ENCODE data around the gene ITGB6. TPM values are rescaled to one million over a fixed set of nuclear protein-coding genes. Genes with fewer than 3 reads are reported as not detected.

ITGB6 gene
- total and polyA plus RNA-seq, 2 of the 4 experiments (the other 2 are of a cell fraction) = under 0.01 TPM; not detected in 1

GRCh38 chr2:160175169-160176134 is 24.6 kb downstream of the ITGB6 start:
- no peak overlapping the region for H3K14ac ChIP-seq (replicated peaks; ENCODE audit: low read depth, low read length)
- H4K8ac ChIP-seq (ENCODE audit: low read depth in 2 of 2, low read length in 2 of 2) = no peak overlapping the region
- no peak overlapping the region for H4K91ac ChIP-seq (ENCODE audit: insufficient read depth, low read depth, low read length)
- no peak overlapping the region for H3K56ac ChIP-seq (ENCODE audit: extremely low read depth, insufficient read depth, low read length)
- no peaks in the 10 kb centered on the region for H3K4me1 ChIP-seq (ENCODE audit: control insufficient read depth, insufficient read depth, low read length)
- no peaks in the 10 kb centered on the region for H3K79me1 ChIP-seq (ENCODE audit: low read depth in 1 of 2, low read length in 2 of 2)
- dilution Hi-C loops (cut with HindIII; ENCODE audit: low sequenced_read_pairs, unreplicated experiment) = no loop called here
- ChIA-PET CTCF (no interaction called here), POLR2A (ENCODE audit: unreplicated experiment) (no interaction called here)
- no peak overlapping the region for H3K4me3 ChIP-seq (ENCODE audit: insufficient read depth, low read depth, low read length)
- in situ Hi-C loops (cut with MboI; ENCODE audit: low sequenced_read_pairs) = no loop called here
- no peak overlapping the region for H2BK15ac ChIP-seq (ENCODE audit: low read depth, low read length)
- ATAC-seq (ENCODE audit: low read depth) (no peak), DNase-seq (no peak)
- H2BK5ac ChIP-seq (ENCODE audit: low read depth, low read length, poor library complexity, severe bottlenecking) = no peak overlapping the region
- H3K23ac ChIP-seq (ENCODE audit: low read depth, low read length) = no peak overlapping the region
- no peaks in the 10 kb centered on the region for H3K9me3 ChIP-seq (ENCODE audit: control insufficient read depth, insufficient read depth, low read length)
- H3K18ac ChIP-seq (ENCODE audit: low read depth, low read length) = no peak overlapping the region
- H3K27ac ChIP-seq (ENCODE audit: insufficient read depth, low read length) = no peak overlapping the region
- H3K9me1 ChIP-seq (ENCODE audit: insufficient read depth, low read length) = peaks cover under 1% of the 10 kb centered on the region; the same call in 1 of the 2 replicates
- H3K27me3 ChIP-seq (ENCODE audit: control insufficient read depth, insufficient read depth, low read length) = no peaks in the 10 kb centered on the region
- no peak overlapping the region for H2AFZ ChIP-seq (replicated peaks; ENCODE audit: low read length, poor library complexity)
- H3K4me2 ChIP-seq (ENCODE audit: low read depth, low read length) = no peak overlapping the region
- no peaks in the 10 kb centered on the region for H4K20me1 ChIP-seq (ENCODE audit: insufficient read depth, low read length)
- TF ChIP-seq NFE2L2 (IDR thresholded peaks at IDR 0.05; ENCODE audit: low read depth, low read length) = no peak
- no peak for TF ChIP-seq MAFK (IDR thresholded peaks at IDR 0.05; ENCODE audit: low read depth, low read length)
- no peak for TF ChIP-seq USF2 (IDR thresholded peaks at IDR 0.05; ENCODE audit: low read depth, low read length)
- no peak for TF ChIP-seq CHD1 (IDR thresholded peaks at IDR 0.05; ENCODE audit: low read depth, low read length)
- TF ChIP-seq FOS (IDR thresholded peaks at IDR 0.05; ENCODE audit: low read depth, low read length) = no peak
- TF ChIP-seq RCOR1 (IDR thresholded peaks at IDR 0.05; ENCODE audit: insufficient replicate concordance, low read length) = no peak
- no peak for TF ChIP-seq ELK1 (IDR thresholded peaks at IDR 0.05; ENCODE audit: borderline replicate concordance, low read depth, low read length)
- TF ChIP-seq MXI1 (IDR thresholded peaks at IDR 0.05; ENCODE audit: borderline replicate concordance, low read depth, low read length) = no peak
- no peak for TF ChIP-seq POLR2A (IDR thresholded peaks at IDR 0.05; ENCODE audit: low read depth, low read length)
- TF ChIP-seq SMC3 (IDR thresholded peaks at IDR 0.05; ENCODE audit: low read depth, low read length) = no peak
- no peak for TF ChIP-seq MAZ (IDR thresholded peaks at IDR 0.05; ENCODE audit: borderline replicate concordance, low read depth, low read length)
- no peak for TF ChIP-seq BHLHE40 (IDR thresholded peaks at IDR 0.05; ENCODE audit: low read depth, low read length)
- TF ChIP-seq CEBPB (IDR thresholded peaks at IDR 0.05; ENCODE audit: low read depth, low read length) = no peak
- H3K36me3 ChIP-seq (ENCODE audit: control insufficient read depth, insufficient read depth, low read length) = no peaks in the 10 kb centered on the region
- no peak overlapping the region for H4K5ac ChIP-seq (ENCODE audit: low read depth, low read length)
- no peak overlapping the region for H3K4ac ChIP-seq (ENCODE audit: low read depth, low read length)
- H3K9ac ChIP-seq (ENCODE audit: low read depth, low read length) = no peak overlapping the region
- no TSS peak for BruUV-seq (replicated peaks)
- H2AK9ac ChIP-seq (replicated peaks; ENCODE audit: low read depth, low read length, poor library complexity) = no peak overlapping the region
- 100% methylated on average over 1 of the region's 8 CpGs; no CpG with 5 or more reads in 1 of the 2 experiments for WGBS, 2 experiments (ENCODE audit: extremely low coverage in 2 of 2, insufficient read length in 1 of 2)
- no peak overlapping the region for H2BK120ac ChIP-seq (ENCODE audit: low read depth, low read length)
- intact Hi-C loops (cut with micrococcal nuclease) = no loop called here
- H2BK20ac ChIP-seq (ENCODE audit: low read depth, low read length) = no peak overlapping the region
- H2AK5ac ChIP-seq (ENCODE audit: low read depth, low read length) = no peak overlapping the region
